ENCODE data around the gene ANXA2R.
"Not testable (repeated sequence)": the region's sequence is repeated elsewhere in the genome, so short reads cannot be mapped to it uniquely, and the experiment has no call there.

ANXA2R gene

GRCh38 chr5:43060020-43060419 lies 19.9 kb upstream of the ANXA2R start:
- DNase-seq, result not testable (repeated sequence)

- not testable (repeated sequence) for DNase-seq
Measured at GRCh38 chr5:43055098-43055497, 15.0 kb upstream of the ANXA2R start.

- DNase-seq, result no peak
Measured at GRCh38 chr5:43051684-43052083, 11.6 kb upstream of the ANXA2R start.

- DNase-seq, result no peak
Measured at GRCh38 chr5:43050384-43050783, 10.3 kb upstream of the ANXA2R start.

- no peak for DNase-seq
Measured at GRCh38 chr5:43049236-43049635, 9.1 kb upstream of the ANXA2R start.

GRCh38 chr5:43046474-43046873 lies 6.4 kb upstream of the ANXA2R start:
- DNase-seq, result no peak

- no peak for DNase-seq
Measured at GRCh38 chr5:43045236-43045635, 5.1 kb upstream of the ANXA2R start.

- DNase-seq, result no peak
Measured at GRCh38 chr5:43044181-43044914, 4.2 kb upstream of the ANXA2R start.

GRCh38 chr5:43043400-43043756 lies 3.3 kb upstream of the ANXA2R start:
- no peak for DNase-seq

- DNase-seq, result peak; percentile 55
Measured at GRCh38 chr5:43042626-43043399, 2.7 kb upstream of the ANXA2R start.

GRCh38 chr5:43042176-43042625 lies 2.1 kb upstream of the ANXA2R start:
- peak; percentile 70 for DNase-seq

- peak; percentile 66 for DNase-seq
Measured at GRCh38 chr5:43041669-43042175, 1.6 kb upstream of the ANXA2R start.

- DNase-seq, result peak; percentile 11
Measured at GRCh38 chr5:43041110-43041668, 1.1 kb upstream of the ANXA2R start.

- DNase-seq, result peak; percentile 45
Measured at GRCh38 chr5:43039471-43040286, 440 bp downstream of the ANXA2R start.

GRCh38 chr5:43039152-43039470 lies 1.0 kb downstream of the ANXA2R start:
- DNase-seq, result no peak

- no peak for DNase-seq
Measured at GRCh38 chr5:43038496-43038989, 1.6 kb downstream of the ANXA2R start.

- no peak for DNase-seq
Measured at GRCh38 chr5:43037636-43038495, 2.3 kb downstream of the ANXA2R start.

GRCh38 chr5:43036856-43037635 lies 3.1 kb downstream of the ANXA2R start:
- DNase-seq, result no peak

GRCh38 chr5:43036409-43036808 lies 3.7 kb downstream of the ANXA2R start:
- DNase-seq, result no peak

GRCh38 chr5:43034591-43034968 lies 5.5 kb downstream of the ANXA2R start:
- no peak for DNase-seq
